OCI-M1 (cell line): ENCODE measurements around the gene TTC33.

Source experiments
- DNase-seq: peaks from one replicate; lab custom pipeline; 2025; lab: John Stamatoyannopoulos, UW

TTC33 gene

DNA sequence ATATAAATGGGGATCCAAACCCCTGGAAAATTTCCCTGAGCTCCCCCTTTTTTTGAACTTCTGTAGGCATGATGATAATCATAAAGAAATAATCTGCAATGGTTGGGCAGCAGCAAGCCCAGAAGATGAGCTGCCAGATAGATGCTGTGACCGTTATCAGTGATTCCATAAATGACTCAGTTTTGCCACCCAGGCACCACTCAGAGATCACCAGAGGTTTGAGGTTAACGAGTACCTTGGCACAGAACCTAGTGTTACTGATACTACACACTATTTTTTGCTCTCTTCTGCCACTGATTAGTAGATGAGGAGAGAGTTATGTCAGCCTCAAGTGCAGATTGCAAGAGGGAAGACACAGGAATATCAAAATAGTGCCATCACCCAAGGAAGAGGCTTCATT, 275.4 kb downstream of the TTC33 start:
- DNase-seq = no peak

GRCh38 chr5:40479939-40480338, 275.8 kb downstream of the TTC33 start:
- DNase-seq = no peak

GRCh38 chr5:40478766-40479165, 277.0 kb downstream of the TTC33 start:
- DNase-seq = no peak

DNA sequence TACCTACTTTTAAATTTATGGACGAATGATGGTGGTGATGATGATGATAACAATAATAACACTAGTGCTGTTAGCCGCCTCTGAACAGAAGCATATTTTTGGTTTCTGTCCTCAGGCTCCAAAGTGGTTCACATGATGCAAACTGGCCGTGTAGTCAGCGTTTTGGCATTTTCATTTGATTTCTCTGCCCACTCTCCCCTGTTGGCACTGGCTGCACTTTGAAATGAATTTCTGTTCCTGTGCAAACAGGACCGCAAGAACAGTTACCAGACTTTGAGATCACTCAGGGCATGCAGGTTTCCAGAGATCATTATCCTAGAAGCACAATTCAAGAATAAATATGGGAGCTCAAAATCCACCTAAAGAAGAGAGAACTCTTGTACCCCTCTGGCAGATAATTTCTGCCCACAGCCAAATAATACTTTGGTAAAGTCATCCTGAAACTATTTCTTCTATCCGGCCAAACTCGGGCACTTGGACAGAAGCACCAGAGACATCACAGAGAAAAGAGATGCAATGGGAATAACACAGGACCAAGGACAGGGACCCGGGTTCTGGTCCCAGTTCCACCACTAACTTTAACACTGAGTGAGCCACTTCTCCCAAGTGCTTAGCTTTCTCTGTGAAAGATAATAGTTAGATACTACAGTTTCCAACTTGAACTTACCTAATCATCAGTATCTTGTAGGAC, 277.8 kb downstream of the TTC33 start:
- no peak for DNase-seq

DNA sequence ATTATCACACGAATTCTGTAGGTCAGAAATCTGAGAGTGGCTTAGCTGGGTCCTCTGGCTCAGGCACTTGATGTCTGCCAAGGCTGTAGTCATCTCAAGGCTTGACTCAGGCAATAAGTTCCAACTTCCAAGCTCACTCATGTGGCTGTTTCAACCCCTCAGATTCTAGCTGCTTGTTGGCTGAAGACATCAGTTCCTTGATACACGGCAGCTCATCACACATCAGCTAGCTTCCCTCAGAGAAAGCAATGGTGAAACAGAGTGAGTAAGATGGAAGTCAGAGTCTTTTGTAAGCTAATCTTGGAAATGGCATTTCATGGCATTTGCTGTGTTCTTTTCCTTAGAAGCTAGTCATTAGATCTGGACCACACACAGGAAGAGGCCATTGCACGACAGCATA, 280.2 kb downstream of the TTC33 start:
- no peak for DNase-seq

DNA sequence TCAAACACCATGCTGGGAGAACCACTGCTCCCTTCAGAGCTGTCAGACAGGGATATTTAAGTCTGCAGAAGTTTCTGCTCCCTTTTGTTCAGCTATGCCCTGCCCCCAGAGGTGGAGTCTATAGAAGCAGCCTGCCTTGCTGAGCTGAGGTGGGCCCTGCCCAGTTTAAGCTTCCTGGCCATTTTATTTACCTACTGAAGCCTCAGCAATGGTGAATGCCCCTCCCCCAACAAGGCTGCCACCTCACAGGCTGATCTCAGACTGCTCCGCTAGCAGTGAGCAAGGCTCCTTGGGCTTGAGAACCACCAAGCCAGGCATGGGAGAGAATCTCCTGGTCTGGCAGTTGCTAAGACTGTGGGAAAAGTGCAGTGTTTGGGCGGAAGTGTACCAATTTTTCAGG, 281.5 kb downstream of the TTC33 start:
- DNase-seq = no peak

- DNase-seq = no peak
These were observed 290.3 kb downstream of the TTC33 start for GRCh38 chr5:40465416-40465815.

DNA sequence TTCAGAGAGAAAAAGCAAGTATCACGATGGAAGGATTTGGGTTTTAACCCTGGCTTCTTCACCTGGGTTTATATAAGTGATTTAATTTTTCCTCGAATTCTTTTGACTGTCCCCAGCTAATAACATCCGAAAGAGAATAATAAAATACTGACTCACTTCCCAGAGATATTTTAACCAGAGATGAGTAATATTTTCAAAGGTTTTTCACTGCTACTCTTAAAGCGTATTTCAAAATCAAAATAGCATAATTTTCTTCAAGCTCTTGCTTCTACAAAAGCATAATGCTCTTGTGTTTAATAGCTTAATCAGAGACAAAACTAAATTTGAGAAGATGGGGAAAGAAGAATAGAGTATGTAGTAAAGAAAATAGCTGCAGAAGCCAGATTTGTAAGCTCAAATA, 291.2 kb downstream of the TTC33 start:
- DNase-seq = no peak
